Kidney (tissue), 14 donors: Measurements from ENCODE around the gene MDM4. TPM values are rescaled to one million over a fixed set of nuclear protein-coding genes. Genes with fewer than 3 reads are reported as not detected.
A peak's percentile ranks its signal among the peaks of the same experiment; 100 is the strongest.

Experiments used
- DNase-seq, 5 donors: peaks; one replicate each; pipeline ENCODE4 v3.0.0-alpha.2; 2013 to 2020
- FAIRE-seq: peaks from 2 replicates; lab custom pipeline; 2012; peaks lifted over from hg19 to GRCh38; lab: Jason Lieb, UNC
- H3K27ac ChIP-seq, 2 donors: one replicate each; pipeline ENCODE4 v1.7.0; 2013; ENCODE audit warnings: low read depth in 2 of 2, low read length in 2 of 2, inconsistent platforms in 1 of 2
- H3K27me3 ChIP-seq: one replicate; pipeline ENCODE4 v1.7.1; 2013; ENCODE audit warnings: low read length, inconsistent platforms; ENCODE audit not compliant: control insufficient read depth, insufficient read depth
- H3K36me3 ChIP-seq, 3 donors: one replicate each; pipeline versions ENCODE4 v1.7.0 to v1.7.1; 2013; ENCODE audit warnings: low read length in 3 of 3, control low read depth in 1 of 3, inconsistent platforms in 1 of 3; ENCODE audit not compliant: insufficient read depth in 3 of 3, control insufficient read depth in 2 of 3
- H3K4me1 ChIP-seq, 3 donors: one replicate each; pipeline versions ENCODE4 v1.7.0 to v1.7.1; 2013; ENCODE audit warnings: low read length in 3 of 3, inconsistent platforms in 1 of 3, low read depth in 1 of 3; ENCODE audit not compliant: control insufficient read depth in 2 of 3, insufficient read depth in 2 of 3
- H3K4me3 ChIP-seq, 3 donors: one replicate each; pipeline versions ENCODE4 v1.7.0 to v1.8.1; 2013; ENCODE audit warnings: low read length in 3 of 3, control low read depth in 1 of 3, inconsistent platforms in 1 of 3
- H3K9ac ChIP-seq, 3 donors: one replicate each; pipeline versions ENCODE4 v1.7.0 to v1.7.1; 2013; ENCODE audit warnings: low read length in 3 of 3, control low read depth in 1 of 3, inconsistent platforms in 1 of 3
- H3K9me3 ChIP-seq, 3 donors: one replicate each; pipeline versions ENCODE4 v1.7.0 to v1.7.1; 2013; ENCODE audit warnings: low read length in 3 of 3, control low read depth in 1 of 3, inconsistent platforms in 1 of 3; ENCODE audit not compliant: control insufficient read depth in 2 of 3, insufficient read depth in 1 of 3
- intact Hi-C: fragments of 100-400 bp; cut with DNase I; formaldehyde crosslinking; loops from one replicate; pipeline ENCODE4 v1.11.1; 2022
- polyA plus RNA-seq: library from polyadenylated mRNA; stranded (reverse); fragments of 350-450 nt; fragmentation: Illumina TruSeq; extraction: RNeasy Lipid Tissue Mini Kit (QIAGEN cat#74804); gene quantifications from one replicate; pipeline ENCODE4 v1.2.3, GENCODE V29; 2014; ENCODE audit warnings: low read depth, low replicate concordance; ENCODE audit not compliant: insufficient read depth
- total RNA-seq: library from RNA; stranded (reverse); fragmentation: NEBNext Ultra II Directional; extraction: Animal tissue kit (Norgen Biotek cat#: 25700); gene quantifications from one replicate; pipeline ENCODE4 v1.2.1, GENCODE V29; 2021
- TF ChIP-seq, protein P1 (sequence below): IDR thresholded peaks from 3 replicates; pipeline ENCODE4 v1.5.1; 2012; ENCODE audit warnings: mild to moderate bottlenecking, moderate library complexity, borderline replicate concordance; ENCODE audit not compliant: insufficient read depth; ENCODE audit errors: extremely low read depth
- donor health status: control.
- donor health status: control.
- donor health status: control.
- donor health status: control.
- donor health status: control.
- donor health status: DM: yes; HTN: yes; CAD: no.
- donor health status: Normal renal cell carcinoma (clear cell type).

Gene MDM4
- total and polyA plus RNA-seq, 2 donors from 2014 or later: 6.3 to 87.9 TPM

DNA sequence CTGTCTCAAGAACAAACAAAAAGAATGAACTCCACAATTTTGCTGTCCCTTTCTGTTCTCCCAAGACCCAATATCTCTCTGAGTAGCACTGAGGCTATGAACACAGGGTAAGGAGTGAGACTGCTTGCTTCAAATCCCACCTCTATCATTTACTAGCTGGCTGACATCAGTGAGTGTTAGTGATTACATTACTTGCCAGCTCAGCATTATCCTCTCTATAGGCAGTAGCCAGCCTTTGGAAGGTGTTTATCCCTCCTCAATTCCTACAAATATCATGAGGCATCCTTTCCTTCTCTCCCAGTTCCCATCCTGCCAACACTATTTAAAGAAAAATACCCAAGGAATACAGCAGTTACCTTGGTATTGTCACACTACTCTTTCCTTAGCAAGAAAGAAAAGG lies 24.6 kb upstream of the MDM4 start:
- Histone ChIP-seq H3K4me3 (no peak overlapping the region), H3K9ac (no peak overlapping the region), H3K9me3 (no peaks in the 10 kb centered on the region), H3K27me3 (no peaks in the 10 kb centered on the region), H3K36me3 (no peaks in the 10 kb centered on the region), H3K4me1 (peaks cover 5 to 22% (median 7%) of the 10 kb centered on the region in 3 donors), H3K27ac (no peak overlapping the region)
- intact Hi-C loops: no loop called here
- TF ChIP-seq, protein P1, sequence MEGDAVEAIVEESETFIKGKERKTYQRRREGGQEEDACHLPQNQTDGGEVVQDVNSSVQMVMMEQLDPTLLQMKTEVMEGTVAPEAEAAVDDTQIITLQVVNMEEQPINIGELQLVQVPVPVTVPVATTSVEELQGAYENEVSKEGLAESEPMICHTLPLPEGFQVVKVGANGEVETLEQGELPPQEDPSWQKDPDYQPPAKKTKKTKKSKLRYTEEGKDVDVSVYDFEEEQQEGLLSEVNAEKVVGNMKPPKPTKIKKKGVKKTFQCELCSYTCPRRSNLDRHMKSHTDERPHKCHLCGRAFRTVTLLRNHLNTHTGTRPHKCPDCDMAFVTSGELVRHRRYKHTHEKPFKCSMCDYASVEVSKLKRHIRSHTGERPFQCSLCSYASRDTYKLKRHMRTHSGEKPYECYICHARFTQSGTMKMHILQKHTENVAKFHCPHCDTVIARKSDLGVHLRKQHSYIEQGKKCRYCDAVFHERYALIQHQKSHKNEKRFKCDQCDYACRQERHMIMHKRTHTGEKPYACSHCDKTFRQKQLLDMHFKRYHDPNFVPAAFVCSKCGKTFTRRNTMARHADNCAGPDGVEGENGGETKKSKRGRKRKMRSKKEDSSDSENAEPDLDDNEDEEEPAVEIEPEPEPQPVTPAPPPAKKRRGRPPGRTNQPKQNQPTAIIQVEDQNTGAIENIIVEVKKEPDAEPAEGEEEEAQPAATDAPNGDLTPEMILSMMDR: no peak
- DNase-seq (no peak), FAIRE-seq (no peak)

DNA sequence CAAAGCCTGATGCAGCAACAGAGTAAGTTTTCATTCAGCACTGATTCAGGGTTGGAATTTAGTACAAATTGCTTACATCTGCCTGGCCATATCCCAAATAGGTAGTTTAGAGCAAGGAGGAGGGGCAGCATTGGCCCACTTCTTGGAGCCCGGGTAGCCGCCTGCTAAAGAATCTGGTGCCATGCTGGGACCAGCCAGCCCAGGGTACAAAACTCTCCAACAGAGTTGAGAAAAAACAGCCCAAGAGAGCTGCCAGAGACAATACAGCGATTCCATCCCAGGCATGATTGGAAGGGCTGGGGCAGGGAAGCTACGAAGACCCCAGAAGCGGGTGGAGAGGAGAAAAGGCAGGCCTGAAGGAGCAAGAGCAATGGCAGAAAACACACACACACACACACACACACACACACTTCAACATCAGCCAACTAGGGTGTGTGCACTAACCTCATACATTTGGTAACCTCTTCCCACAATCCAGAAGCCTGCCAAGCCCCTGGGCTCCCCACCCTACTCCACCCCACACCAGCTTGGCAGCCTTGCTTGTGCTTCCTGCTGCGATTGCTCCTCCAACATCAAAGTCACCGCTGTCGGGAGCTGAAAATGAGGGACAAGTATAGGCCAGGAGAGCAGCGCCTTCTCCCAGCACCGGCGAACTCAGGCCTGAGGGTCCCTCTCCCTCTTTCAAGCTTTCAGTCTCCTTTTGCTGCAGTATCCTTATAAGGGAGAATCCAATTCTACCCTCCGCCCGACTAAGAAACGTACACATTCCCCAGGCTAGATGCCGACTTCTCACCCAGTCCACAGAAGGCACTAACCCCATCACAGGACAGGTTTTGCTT lies 22.8 kb upstream of the MDM4 start:
- TF ChIP-seq, protein P1: no peak
- Histone ChIP-seq H3K9ac (peak overlapping the region; percentile 26 to 72 (median 43)), H3K4me1 (peaks cover 5 to 22% (median 7%) of the 10 kb centered on the region in 3 donors), H3K27me3 (no peaks in the 10 kb centered on the region), H3K36me3 (no peaks in the 10 kb centered on the region), H3K4me3 (peak overlapping the region; percentile 67 to 84 (median 82)), H3K9me3 (no peaks in the 10 kb centered on the region), H3K27ac (peak overlapping the region; percentile 78 to 80)
- DNase-seq: peak in 4 of 5 donors; percentile 44 to 86 (median 70)
- intact Hi-C loops: no loop called here
- FAIRE-seq: no peak

DNA sequence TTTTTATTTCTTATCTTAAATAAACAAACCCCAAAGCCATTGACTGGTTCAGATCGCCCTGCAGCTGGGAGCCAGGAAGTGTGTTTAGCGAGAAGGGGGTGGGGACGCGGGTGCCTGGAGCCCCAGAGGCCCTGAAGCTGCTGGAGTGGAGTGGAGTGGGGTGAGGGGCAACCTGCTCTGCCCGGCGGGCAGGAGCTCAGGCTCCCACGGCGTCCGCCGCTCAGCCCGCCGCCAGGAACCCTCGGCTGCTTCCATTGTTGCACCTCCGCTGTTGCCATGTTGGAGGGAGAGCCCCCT lies 22.3 kb upstream of the MDM4 start:
- Histone ChIP-seq H3K4me1 (peaks cover 5 to 22% (median 7%) of the 10 kb centered on the region in 3 donors), H3K4me3 (peak overlapping the region; percentile 67 to 84 (median 82)), H3K36me3 (no peaks in the 10 kb centered on the region), H3K9me3 (no peaks in the 10 kb centered on the region), H3K9ac (peak overlapping the region; percentile 26 to 72 (median 43)), H3K27ac (peak overlapping the region; percentile 78 to 80), H3K27me3 (no peaks in the 10 kb centered on the region)
- intact Hi-C loops: no loop called here
- no peak for FAIRE-seq
- TF ChIP-seq, protein P1: no peak
- peak in 4 of 5 donors; percentile 69 to 86 (median 78) for DNase-seq
